Testis (tissue), 3 donors: ENCODE measurements around the gene EEF1G. TPM values are rescaled to one million over a fixed set of nuclear protein-coding genes. Genes with fewer than 3 reads are reported as not detected.

Experiments
- DNase-seq: peaks from one replicate; pipeline ENCODE4 v3.0.0-alpha.2; 2019
- H3K27ac ChIP-seq, 2 donors: fragments of 200-600 bp; sonication (generic); one replicate each; pipeline ENCODE4 v1.5.1; 2019
- H3K27me3 ChIP-seq: fragments of 200-600 bp; sonication (generic); one replicate; pipeline ENCODE4 v1.5.1; 2019
- H3K36me3 ChIP-seq: fragments of 200-600 bp; sonication (generic); one replicate; pipeline ENCODE4 v1.5.1; 2017; ENCODE audit warnings: low read depth; ENCODE audit errors: missing control alignments
- H3K4me1 ChIP-seq: fragments of 200-600 bp; sonication (generic); one replicate; pipeline ENCODE4 v1.5.1; 2019
- H3K4me3 ChIP-seq, 2 donors: fragments of 200-600 bp; sonication (generic); one replicate each; pipeline ENCODE4 v1.5.1; 2017 to 2019
- H3K9me3 ChIP-seq: fragments of 200-600 bp; sonication (generic); one replicate; pipeline ENCODE4 v1.5.1; 2017
- CTCF ChIP-seq, 3 experiments: fragments of 450-650 bp in 2 of 3; fragments of 200-600 bp in 1 of 3; sonication (generic) in 1 of 3; IDR thresholded peaks; one replicate each; pipeline ENCODE4 v1.5.1; 2016 to 2019; ENCODE audit warnings: antibody characterized with exemption in 3 of 3, mild to moderate bottlenecking in 2 of 3, moderate library complexity in 1 of 3
- POLR2A ChIP-seq: fragments of 450-650 bp; IDR thresholded peaks from one replicate; pipeline ENCODE4 v1.6.1; 2017; ENCODE audit warnings: antibody characterized with exemption, mild to moderate bottlenecking, moderate library complexity
- WGBS, 2 donors: methylation state at CpG; one replicate each; pipeline ENCODE4 v1.1.5; 2018; 5-methylcytosine and 5-hydroxymethylcytosine counted together
- intact Hi-C: fragments of 100-400 bp; cut with DNase I; formaldehyde crosslinking; loops from one replicate; pipeline ENCODE4 v1.15.1; 2023; ENCODE audit warnings: low total_unique reads
- polyA plus RNA-seq: library from polyadenylated mRNA; stranded (reverse); fragments of 350-450 nt; fragmentation: Illumina TruSeq; extraction: RNeasy Lipid Tissue Mini Kit (QIAGEN cat#74804); gene quantifications from one replicate; pipeline ENCODE4 v1.2.3, GENCODE V29; 2014; ENCODE audit warnings: low read depth, low replicate concordance; ENCODE audit not compliant: insufficient read depth
- total RNA-seq, 2 donors: library from RNA; depleted of rRNA; stranded (reverse); fragments of >200 nt; gene quantifications; one replicate each; pipeline ENCODE4 v1.2.3, GENCODE V29; 2016

EEF1G gene
- total and polyA plus RNA-seq, 3 donors from 2014 or later: 607 to 1,165 (median 868) TPM

- no peak overlapping the region for H3K4me3 ChIP-seq
Measured at GRCh38 chr11:62556108-62556874, 17.4 kb downstream of the EEF1G start.

GRCh38 chr11:62555464-62556107 is 18.1 kb downstream of the EEF1G start:
- Histone ChIP-seq H3K4me1 (peaks cover 56% of the 10 kb centered on the region), H3K27me3 (no peaks in the 10 kb centered on the region), H3K36me3 (no peaks in the 10 kb centered on the region), H3K9me3 (no peaks in the 10 kb centered on the region), H3K27ac (peak overlapping the region; percentile 29 to 47), H3K4me3 (no peak overlapping the region)
- DNase-seq: no peak
- intact Hi-C loops: no loop called here
- TF ChIP-seq POLR2A (no peak), CTCF (IDR thresholded peaks at IDR 0.05) (no peak)
- 34 to 45% methylated on average over 4 of the region's 4 CpGs for WGBS, 2 donors

More at GRCh38 chr11:62556108-62556874, 17.4 kb downstream of the EEF1G start:
- Histone ChIP-seq H3K27ac (peak overlapping the region; percentile 47 to 50), H3K27me3 (no peaks in the 10 kb centered on the region), H3K9me3 (no peaks in the 10 kb centered on the region), H3K36me3 (no peaks in the 10 kb centered on the region), H3K4me1 (peaks cover 61% of the 10 kb centered on the region)
- WGBS, 2 donors: 39 to 48% methylated on average over 13 to 14 of the region's 14 CpGs
- DNase-seq: peak; percentile 84
- TF ChIP-seq POLR2A (no peak), CTCF (IDR thresholded peaks at IDR 0.05) (no peak)
- intact Hi-C loops: no loop called here

DNA sequence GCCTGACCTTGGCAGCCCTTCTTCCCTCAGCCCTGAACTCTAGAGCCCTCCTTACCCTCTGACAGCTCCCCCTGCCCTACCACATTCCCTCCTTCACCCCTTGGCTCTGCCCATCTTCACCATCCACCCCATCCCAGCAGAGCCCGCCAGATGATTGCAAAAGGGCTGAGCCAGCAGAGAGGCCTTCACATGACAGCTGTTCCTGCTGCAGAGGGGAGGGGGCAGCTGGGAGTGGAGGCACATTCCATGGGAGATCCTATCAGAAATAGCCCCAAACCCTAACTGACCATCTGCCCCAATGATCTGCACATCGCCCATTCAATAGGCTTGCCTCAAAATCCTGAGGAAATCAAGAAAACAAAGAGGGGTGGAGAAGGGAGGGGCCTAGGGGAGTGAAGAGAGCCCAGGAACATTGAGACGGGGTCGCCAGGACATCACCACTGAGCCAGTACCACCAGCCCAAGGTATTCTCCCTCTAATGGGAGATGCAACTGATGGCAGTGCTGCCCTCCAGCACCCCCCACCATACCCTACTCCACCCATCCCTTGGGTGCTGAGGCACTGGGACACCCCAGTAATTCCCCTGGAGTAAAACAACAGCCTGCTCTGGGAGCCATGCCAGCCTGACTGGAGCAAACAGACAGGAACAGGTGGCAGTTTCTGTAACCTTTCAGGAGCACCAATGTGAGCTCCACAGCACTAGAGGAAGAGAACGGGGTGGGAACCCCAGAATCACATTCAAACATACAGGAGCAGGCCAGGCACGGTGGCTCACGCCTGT is 19.1 kb downstream of the EEF1G start:
- no peaks in the 10 kb centered on the region for H3K27me3 ChIP-seq
- TF ChIP-seq CTCF (IDR thresholded peaks at IDR 0.05) (no peak), POLR2A (no peak)
- peak overlapping the region in 1 of 2 donors; percentile 89 for H3K27ac ChIP-seq
- WGBS, 2 donors: 71 to 86% methylated on average over 5 to 7 of the region's 7 CpGs
- no peak for DNase-seq
- no peaks in the 10 kb centered on the region for H3K36me3 ChIP-seq
- H3K4me3 ChIP-seq: no peak overlapping the region
- no peaks in the 10 kb centered on the region for H3K9me3 ChIP-seq
- intact Hi-C loops: no loop called here
- peaks cover 60% of the 10 kb centered on the region for H3K4me1 ChIP-seq

DNA sequence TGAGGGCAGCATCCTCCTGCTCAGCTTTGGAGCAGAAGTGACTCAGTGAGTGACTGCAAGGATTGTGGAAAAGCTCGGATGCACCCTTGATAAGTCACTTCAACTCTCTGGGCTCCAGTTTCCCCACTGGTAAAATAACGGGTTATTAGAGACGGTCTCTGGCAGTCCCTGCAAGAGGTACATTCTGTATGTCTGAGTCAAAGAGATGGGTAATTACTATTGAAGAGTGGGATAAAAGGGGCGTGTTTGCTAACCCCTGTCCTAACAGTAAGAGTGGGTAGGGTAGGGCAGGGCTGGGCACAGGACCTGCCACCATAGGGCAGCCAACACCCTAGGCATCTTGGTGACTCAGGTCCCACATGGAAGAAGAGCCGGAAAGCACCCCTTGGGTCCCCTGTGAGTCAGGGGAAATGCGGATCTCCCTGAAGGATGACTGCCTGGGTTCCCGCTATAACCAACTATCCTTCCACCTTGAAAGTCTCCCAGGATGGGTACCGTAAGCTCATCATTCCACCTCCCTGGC is 19.8 kb downstream of the EEF1G start:
- TF ChIP-seq POLR2A (no peak), CTCF (IDR thresholded peaks at IDR 0.05) (no peak)
- H3K27ac ChIP-seq: peak overlapping the region; percentile 85 to 89
- DNase-seq: no peak
- 79 to 88% methylated on average over 8 of the region's 8 CpGs for WGBS, 2 donors
- intact Hi-C loops: no loop called here
- no peaks in the 10 kb centered on the region for H3K9me3 ChIP-seq
- H3K4me1 ChIP-seq: peaks cover 66% of the 10 kb centered on the region
- H3K4me3 ChIP-seq: no peak overlapping the region
- no peaks in the 10 kb centered on the region for H3K27me3 ChIP-seq
- H3K36me3 ChIP-seq: no peaks in the 10 kb centered on the region
